Astrocyte (in vitro differentiated cells and primary cell): ENCODE measurements around the gene TARS3.

Experiments
- CTCF ChIP-seq: IDR thresholded peaks from 2 replicates; pipeline ENCODE4 v1.5.1; 2011; ENCODE audit warnings: low read depth, mild to moderate bottlenecking, inconsistent platforms, low read length, moderate library complexity; ENCODE audit not compliant: insufficient read depth
- EZH2 ChIP-seq: IDR thresholded peaks from 2 replicates; pipeline ENCODE4 v1.6.1; 2012; ENCODE audit warnings: mild to moderate bottlenecking, low read length, inconsistent platforms; ENCODE audit not compliant: insufficient read depth

GRCh38 chr15:101679806-101680205 is 44.5 kb downstream of the TARS3 start:
- TF ChIP-seq CTCF (no peak), EZH2 (no peak)
